ENCODE results near the gene PKD2L2. TPM values are rescaled to one million over a fixed set of nuclear protein-coding genes. Genes with fewer than 3 reads are reported as not detected.

PKD2L2 gene
- total RNA-seq, 1 experiment from 2014 or later: not detected

- intact Hi-C loops (cut with micrococcal nuclease; ENCODE audit: unreplicated experiment): no loop called here
- DNase-seq: no peak
- H3K27me3 ChIP-seq (replicated peaks; ENCODE audit: control insufficient read depth, insufficient read depth, low read length): no peaks in the 10 kb centered on the region
- BruUV-seq (replicated peaks): no TSS peak
- ChIA-PET POLR2A (no interaction called here), CTCF (no interaction called here)
- Mint-ChIP-seq H3K4me3 (ENCODE audit: unreplicated experiment) (no peak overlapping the region), H3K36me3 (ENCODE audit: insufficient read depth, unreplicated experiment) (peaks cover 52% of the 10 kb centered on the region), H3K27me3 (ENCODE audit: insufficient read depth, unreplicated experiment) (no peaks in the 10 kb centered on the region), H3K4me1 (ENCODE audit: low read depth, unreplicated experiment) (no peaks in the 10 kb centered on the region), H3K27ac (ENCODE audit: unreplicated experiment) (no peak overlapping the region), H3K9me3 (ENCODE audit: unreplicated experiment) (no peaks in the 10 kb centered on the region)
- TF ChIP-seq, protein P1, sequence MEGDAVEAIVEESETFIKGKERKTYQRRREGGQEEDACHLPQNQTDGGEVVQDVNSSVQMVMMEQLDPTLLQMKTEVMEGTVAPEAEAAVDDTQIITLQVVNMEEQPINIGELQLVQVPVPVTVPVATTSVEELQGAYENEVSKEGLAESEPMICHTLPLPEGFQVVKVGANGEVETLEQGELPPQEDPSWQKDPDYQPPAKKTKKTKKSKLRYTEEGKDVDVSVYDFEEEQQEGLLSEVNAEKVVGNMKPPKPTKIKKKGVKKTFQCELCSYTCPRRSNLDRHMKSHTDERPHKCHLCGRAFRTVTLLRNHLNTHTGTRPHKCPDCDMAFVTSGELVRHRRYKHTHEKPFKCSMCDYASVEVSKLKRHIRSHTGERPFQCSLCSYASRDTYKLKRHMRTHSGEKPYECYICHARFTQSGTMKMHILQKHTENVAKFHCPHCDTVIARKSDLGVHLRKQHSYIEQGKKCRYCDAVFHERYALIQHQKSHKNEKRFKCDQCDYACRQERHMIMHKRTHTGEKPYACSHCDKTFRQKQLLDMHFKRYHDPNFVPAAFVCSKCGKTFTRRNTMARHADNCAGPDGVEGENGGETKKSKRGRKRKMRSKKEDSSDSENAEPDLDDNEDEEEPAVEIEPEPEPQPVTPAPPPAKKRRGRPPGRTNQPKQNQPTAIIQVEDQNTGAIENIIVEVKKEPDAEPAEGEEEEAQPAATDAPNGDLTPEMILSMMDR (IDR thresholded peaks at IDR 0.05; ENCODE audit: insufficient read depth in 1 of 2, low read depth in 1 of 2, low read length in 1 of 2, severe bottlenecking in 1 of 2, unreplicated experiment in 1 of 2): no peak
- no peak overlapping the region for H3K4me3 ChIP-seq (ENCODE audit: low read depth, low read length)
- H3K36me3 ChIP-seq (ENCODE audit: control insufficient read depth, insufficient read depth, low read length): peaks cover 2% of the 10 kb centered on the region; the same call in 1 of the 2 replicates
- no peaks in the 10 kb centered on the region for H3K9me3 ChIP-seq
- H3K4me1 ChIP-seq: no peaks in the 10 kb centered on the region
These were observed 45.9 kb downstream of the PKD2L2 start for GRCh38 chr5:137935190-137935589.

GRCh38 chr5:137935694-137936093, 46.4 kb downstream of the PKD2L2 start:
- intact Hi-C loops (cut with micrococcal nuclease; ENCODE audit: unreplicated experiment): no loop called here
- Histone ChIP-seq H3K4me1 (no peaks in the 10 kb centered on the region), H3K9me3 (no peaks in the 10 kb centered on the region), H3K27me3 (replicated peaks; ENCODE audit: control insufficient read depth, insufficient read depth, low read length) (no peaks in the 10 kb centered on the region), H3K36me3 (ENCODE audit: control insufficient read depth, insufficient read depth, low read length) (peaks cover 2% of the 10 kb centered on the region; the same call in 1 of the 2 replicates), H3K4me3 (ENCODE audit: low read depth, low read length) (no peak overlapping the region)
- TF ChIP-seq, protein P1 (IDR thresholded peaks at IDR 0.05; ENCODE audit: insufficient read depth in 1 of 2, low read depth in 1 of 2, low read length in 1 of 2, severe bottlenecking in 1 of 2, unreplicated experiment in 1 of 2): no peak
- Mint-ChIP-seq H3K27me3 (ENCODE audit: insufficient read depth, unreplicated experiment) (no peaks in the 10 kb centered on the region), H3K9me3 (ENCODE audit: unreplicated experiment) (no peaks in the 10 kb centered on the region), H3K36me3 (ENCODE audit: insufficient read depth, unreplicated experiment) (peaks cover 57% of the 10 kb centered on the region), H3K4me3 (ENCODE audit: unreplicated experiment) (no peak overlapping the region), H3K4me1 (ENCODE audit: low read depth, unreplicated experiment) (no peaks in the 10 kb centered on the region), H3K27ac (ENCODE audit: unreplicated experiment) (no peak overlapping the region)
- BruUV-seq (replicated peaks): no TSS peak
- DNase-seq: no peak
- POLR2A ChIA-PET: no interaction called here
- CTCF ChIA-PET: no interaction called here

DNA sequence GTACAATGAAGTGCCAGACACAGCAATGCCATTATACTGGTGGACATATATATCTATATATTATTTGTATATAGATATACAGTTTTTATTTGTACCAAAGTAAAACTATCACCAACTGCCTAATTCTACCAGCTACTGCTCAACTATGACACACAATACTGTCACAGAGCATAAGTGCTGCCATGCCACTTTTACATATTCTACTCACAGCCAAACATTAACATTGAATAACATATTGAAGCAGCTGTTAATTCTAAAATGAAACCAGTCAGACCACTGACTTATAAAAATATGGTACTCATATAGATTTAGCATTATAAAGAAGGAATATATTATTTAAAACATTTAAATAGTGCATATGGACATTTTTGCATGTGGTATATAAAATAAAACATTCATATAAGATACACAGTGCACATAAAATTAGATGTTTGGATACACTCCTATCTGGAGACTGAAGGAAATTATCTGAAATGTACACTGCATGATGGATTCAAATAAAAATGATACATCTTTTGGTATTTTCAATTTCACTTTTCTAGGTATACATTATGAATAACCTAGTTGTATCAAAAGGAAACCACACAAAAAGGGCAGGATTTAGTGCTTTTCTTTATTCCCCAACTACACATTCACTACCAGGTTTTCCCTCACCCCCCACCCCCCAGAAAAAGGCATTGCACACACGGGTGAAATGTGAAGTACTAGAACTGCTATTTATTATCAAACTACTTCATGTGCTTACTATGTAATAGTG, 48.9 kb downstream of the PKD2L2 start:
- CTCF ChIA-PET: no interaction called here
- POLR2A ChIA-PET: no interaction called here
- DNase-seq: no peak
- Histone ChIP-seq H3K27me3 (replicated peaks; ENCODE audit: control insufficient read depth, insufficient read depth, low read length) (no peaks in the 10 kb centered on the region), H3K4me3 (ENCODE audit: low read depth, low read length) (no peak overlapping the region), H3K9me3 (no peaks in the 10 kb centered on the region), H3K4me1 (no peaks in the 10 kb centered on the region), H3K36me3 (ENCODE audit: control insufficient read depth, insufficient read depth, low read length) (peaks cover 2% of the 10 kb centered on the region; the same call in 1 of the 2 replicates)
- H3K9me3 Mint-ChIP-seq (ENCODE audit: unreplicated experiment): no peaks in the 10 kb centered on the region
- H3K4me1 Mint-ChIP-seq (ENCODE audit: low read depth, unreplicated experiment): no peaks in the 10 kb centered on the region
- H3K27me3 Mint-ChIP-seq (ENCODE audit: insufficient read depth, unreplicated experiment): no peaks in the 10 kb centered on the region
- H3K36me3 Mint-ChIP-seq (ENCODE audit: insufficient read depth, unreplicated experiment): peaks cover 75% of the 10 kb centered on the region
- intact Hi-C loops (cut with micrococcal nuclease; ENCODE audit: unreplicated experiment): no loop called here
- no TSS peak for BruUV-seq (replicated peaks)
- TF ChIP-seq, protein P1 (IDR thresholded peaks at IDR 0.05; ENCODE audit: insufficient read depth in 1 of 2, low read depth in 1 of 2, low read length in 1 of 2, severe bottlenecking in 1 of 2, unreplicated experiment in 1 of 2): no peak
- H3K27ac Mint-ChIP-seq (ENCODE audit: unreplicated experiment): no peak overlapping the region
- H3K4me3 Mint-ChIP-seq (ENCODE audit: unreplicated experiment): no peak overlapping the region

Data from Caco-2 (cell line).